Suprapubic skin (tissue), 4 donors: ENCODE measurements around the gene MTURN. TPM values are rescaled to one million over a fixed set of nuclear protein-coding genes. Genes with fewer than 3 reads are reported as not detected.

Source experiments
- DNase-seq, 2 donors: peaks; one replicate each; pipeline ENCODE4 v3.0.0-alpha.2; 2019; ENCODE audit warnings: low spot score in 2 of 2
- H3K27ac ChIP-seq: fragments of 200-600 bp; sonication (generic); one replicate; pipeline ENCODE4 v1.5.1; 2019
- H3K27me3 ChIP-seq: fragments of 200-600 bp; sonication (generic); one replicate; pipeline ENCODE4 v1.5.1; 2019
- H3K36me3 ChIP-seq: fragments of 200-600 bp; sonication (generic); one replicate; pipeline ENCODE4 v1.5.1; 2019
- H3K4me1 ChIP-seq: fragments of 200-600 bp; sonication (generic); one replicate; pipeline ENCODE4 v1.5.1; 2019
- H3K4me3 ChIP-seq: fragments of 200-600 bp; sonication (generic); one replicate; pipeline ENCODE4 v1.5.1; 2019; ENCODE audit warnings: mild to moderate bottlenecking
- H3K9me3 ChIP-seq: fragments of 200-600 bp; sonication (generic); one replicate; pipeline ENCODE4 v1.5.1; 2019
- CTCF ChIP-seq, 2 donors: fragments of 200-600 bp in 1 of 2; fragments of 450-650 bp in 1 of 2; sonication (generic) in 1 of 2; IDR thresholded peaks; one replicate each; pipeline ENCODE4 v1.5.1; 2016 to 2019; ENCODE audit warnings: antibody characterized with exemption in 2 of 2, mild to moderate bottlenecking in 1 of 2, moderate library complexity in 1 of 2
- EP300 ChIP-seq: sonication (generic); formaldehyde crosslinking; IDR thresholded peaks from one replicate; pipeline ENCODE4 v1.6.1; 2017; ENCODE audit warnings: antibody characterized with exemption
- POLR2A ChIP-seq, 2 donors: fragments of 450-650 bp; IDR thresholded peaks; one replicate each; pipeline ENCODE4 v1.6.1; 2017; ENCODE audit warnings: antibody characterized with exemption in 2 of 2, mild to moderate bottlenecking in 2 of 2, moderate library complexity in 2 of 2
- POLR2AphosphoS5 ChIP-seq, 3 donors: sonication (generic); formaldehyde crosslinking; IDR thresholded peaks; one replicate each; pipeline ENCODE4 v1.6.1; 2017; ENCODE audit warnings: antibody characterized with exemption in 3 of 3
- WGBS: methylation state at CpG from one replicate; pipeline ENCODE4 v1.1.5; 2018; 5-methylcytosine and 5-hydroxymethylcytosine counted together
- total RNA-seq, 4 donors: library from RNA; depleted of rRNA; stranded (reverse); fragments of >200 nt; gene quantifications; one replicate each; pipeline ENCODE4 v1.1.0, GENCODE V29; 2016

The MTURN gene
- total RNA-seq, 4 donors from 2014 or later: 42.9 to 103 (median 58.0) TPM

GRCh38 chr7:30201161-30201666, 66.4 kb downstream of the MTURN start:
- no peak for DNase-seq
- no peaks in the 10 kb centered on the region for H3K9me3 ChIP-seq
- H3K36me3 ChIP-seq: peaks cover under 1% of the 10 kb centered on the region
- WGBS: 63% methylated on average over 5 of the region's 5 CpGs
- no peak overlapping the region for H3K27ac ChIP-seq
- H3K4me3 ChIP-seq: no peak overlapping the region
- H3K27me3 ChIP-seq: no peaks in the 10 kb centered on the region
- TF ChIP-seq POLR2AphosphoS5 (IDR thresholded peaks at IDR 0.05) (no peak), CTCF (IDR thresholded peaks at IDR 0.05) (no peak), EP300 (no peak), POLR2A (IDR thresholded peaks at IDR 0.05) (no peak)
- H3K4me1 ChIP-seq: peaks cover 8% of the 10 kb centered on the region

GRCh38 chr7:30201921-30202320, 67.1 kb downstream of the MTURN start:
- Histone ChIP-seq H3K4me1 (peaks cover 14% of the 10 kb centered on the region), H3K27me3 (no peaks in the 10 kb centered on the region), H3K36me3 (no peaks in the 10 kb centered on the region), H3K9me3 (no peaks in the 10 kb centered on the region), H3K27ac (no peak overlapping the region), H3K4me3 (no peak overlapping the region)
- no peak for DNase-seq
- WGBS: 87% methylated on average over 2 of the region's 2 CpGs
- TF ChIP-seq CTCF (IDR thresholded peaks at IDR 0.05): no peak

GRCh38 chr7:30202671-30203070, 67.9 kb downstream of the MTURN start:
- WGBS: 68% methylated on average over 3 of the region's 3 CpGs
- H3K36me3 ChIP-seq: no peaks in the 10 kb centered on the region
- H3K27me3 ChIP-seq: no peaks in the 10 kb centered on the region
- no peak overlapping the region for H3K4me3 ChIP-seq
- no peak overlapping the region for H3K27ac ChIP-seq
- H3K4me1 ChIP-seq: peaks cover 16% of the 10 kb centered on the region
- no peak for DNase-seq
- no peak for TF ChIP-seq POLR2A (IDR thresholded peaks at IDR 0.05)
- TF ChIP-seq CTCF (IDR thresholded peaks at IDR 0.05): no peak
- TF ChIP-seq EP300: no peak
- no peak for TF ChIP-seq POLR2AphosphoS5 (IDR thresholded peaks at IDR 0.05)
- H3K9me3 ChIP-seq: no peaks in the 10 kb centered on the region

GRCh38 chr7:30206491-30206890, 71.7 kb downstream of the MTURN start:
- no peak overlapping the region for H3K4me3 ChIP-seq
- DNase-seq: no peak
- no peaks in the 10 kb centered on the region for H3K36me3 ChIP-seq
- H3K27ac ChIP-seq: peak overlapping the region; percentile 0
- H3K9me3 ChIP-seq: no peaks in the 10 kb centered on the region
- no peak for TF ChIP-seq POLR2A (IDR thresholded peaks at IDR 0.05)
- TF ChIP-seq EP300: no peak
- no peak for TF ChIP-seq POLR2AphosphoS5 (IDR thresholded peaks at IDR 0.05)
- no peak for TF ChIP-seq CTCF (IDR thresholded peaks at IDR 0.05)
- no peaks in the 10 kb centered on the region for H3K27me3 ChIP-seq
- 65% methylated on average over 4 of the region's 4 CpGs for WGBS
- peaks cover 8% of the 10 kb centered on the region for H3K4me1 ChIP-seq

- Histone ChIP-seq H3K4me3 (no peak overlapping the region), H3K27ac (no peak overlapping the region), H3K27me3 (no peaks in the 10 kb centered on the region), H3K4me1 (peaks cover 8% of the 10 kb centered on the region), H3K9me3 (no peaks in the 10 kb centered on the region), H3K36me3 (no peaks in the 10 kb centered on the region)
- no peak for DNase-seq
- 72% methylated on average over 8 of the region's 8 CpGs for WGBS
- TF ChIP-seq POLR2AphosphoS5 (IDR thresholded peaks at IDR 0.05): no peak
- no peak for TF ChIP-seq EP300
- no peak for TF ChIP-seq POLR2A (IDR thresholded peaks at IDR 0.05)
- TF ChIP-seq CTCF (IDR thresholded peaks at IDR 0.05): no peak
Observed at GRCh38 chr7:30206942-30207341, 72.2 kb downstream of the MTURN start.
